Upper lobe of right lung (tissue), 1 donor: Measurements from ENCODE around the gene ZNF552. TPM values are rescaled to one million over a fixed set of nuclear protein-coding genes. Genes with fewer than 3 reads are reported as not detected.

Experiments used
- ATAC-seq: fragments of 200-7000 bp; cut with Tn5 transposase; one replicate; pipeline ENCODE4 v1.9.1; 2020; ENCODE audit warnings: mild to moderate bottlenecking, moderate library complexity
- DNase-seq: peaks from one replicate; pipeline ENCODE4 v3.0.0-alpha.2; 2020
- H3K27ac ChIP-seq: fragments of 200-600 bp; one replicate; pipeline ENCODE4 v1.8.0; 2022
- H3K27me3 ChIP-seq: fragments of 200-600 bp; one replicate; pipeline ENCODE4 v1.8.0; 2022; ENCODE audit warnings: mild to moderate bottlenecking
- H3K36me3 ChIP-seq: fragments of 200-600 bp; one replicate; pipeline ENCODE4 v1.8.0; 2022
- H3K4me1 ChIP-seq: fragments of 200-600 bp; one replicate; pipeline ENCODE4 v1.8.0; 2022
- H3K4me3 ChIP-seq: fragments of 200-600 bp; one replicate; pipeline ENCODE4 v1.8.0; 2022; ENCODE audit warnings: mild to moderate bottlenecking
- H3K9me3 ChIP-seq: fragments of 200-600 bp; one replicate; pipeline ENCODE4 v1.8.0; 2022
- CTCF ChIP-seq: fragments of 200-600 bp; IDR thresholded peaks from one replicate; pipeline ENCODE4 v1.8.0; 2022; ENCODE audit warnings: antibody characterized with exemption
- intact Hi-C: fragments of 100-400 bp; cut with DNase I; formaldehyde crosslinking; loops from one replicate; pipeline ENCODE4 v1.11.0; 2022
- total RNA-seq: library from RNA; stranded (reverse); fragmentation: NEBNext Ultra II Directional; extraction: Animal tissue kit (Norgen Biotek cat#: 25700); gene quantifications from one replicate; pipeline ENCODE4 v1.2.1, GENCODE V29; 2021
- donor health status: DM: no; HTN: yes; CAD: no; lungs with severe emphysema.

ZNF552 gene
- total RNA-seq, 1 donor from 2014 or later, result 10.9 TPM

- TF ChIP-seq CTCF, result no peak
- no peaks in the 10 kb centered on the region for H3K27me3 ChIP-seq
- H3K9me3 ChIP-seq, result peaks cover 29% of the 10 kb centered on the region
- DNase-seq (no peak), ATAC-seq (no peak)
- intact Hi-C loops, result no loop called here
- no peak overlapping the region for H3K27ac ChIP-seq
- H3K36me3 ChIP-seq, result peaks cover 29% of the 10 kb centered on the region
- no peaks in the 10 kb centered on the region for H3K4me1 ChIP-seq
- H3K4me3 ChIP-seq, result no peak overlapping the region
Measured at GRCh38 chr19:57757941-57758340, 56.8 kb downstream of the ZNF552 start.

Other genes with a start within 250 kb of the ZNF552 start
- 5.6 TPM for gene ZNF416, start 236.0 kb downstream of the ZNF552 start, total RNA-seq
- 2.9 TPM for gene ZIK1, start 230.8 kb downstream of the ZNF552 start, total RNA-seq
- gene ZNF530, start 215.0 kb downstream of the ZNF552 start, total RNA-seq, result 2.9 TPM
- 18.9 TPM for gene ZNF134, start 200.7 kb downstream of the ZNF552 start, total RNA-seq
- gene ZNF211, start 181.7 kb downstream of the ZNF552 start, total RNA-seq, result 13.3 TPM
- gene ZSCAN4, start 146.0 kb downstream of the ZNF552 start, total RNA-seq, result not detected
- gene ZNF551, start 132.9 kb downstream of the ZNF552 start, total RNA-seq, result 5.5 TPM
- 4.5 TPM for gene ZNF154, start 105.7 kb downstream of the ZNF552 start, total RNA-seq
- 7.1 TPM for gene ZNF671, start 87.3 kb downstream of the ZNF552 start, total RNA-seq
- gene ZNF776, start 68.1 kb downstream of the ZNF552 start, total RNA-seq, result 15.1 TPM
- gene ZNF586, start 45.2 kb downstream of the ZNF552 start, total RNA-seq, result 18.5 TPM
- gene ZNF587B, start 15.4 kb upstream of the ZNF552 start, total RNA-seq, result 12.2 TPM
- 27.3 TPM for gene ZNF587, start 34.9 kb upstream of the ZNF552 start, total RNA-seq
- gene ZNF814, start 74.1 kb upstream of the ZNF552 start, total RNA-seq, result 12.3 TPM
- gene ZNF417, start 101.7 kb upstream of the ZNF552 start, total RNA-seq, result 17.7 TPM
- 5.0 TPM for gene ZNF418, start 120.5 kb upstream of the ZNF552 start, total RNA-seq
- 5.8 TPM for gene ZNF256, start 132.8 kb upstream of the ZNF552 start, total RNA-seq
- 0.90 TPM for gene C19orf18, start 159.6 kb upstream of the ZNF552 start, total RNA-seq
- gene ZNF606, start 187.9 kb upstream of the ZNF552 start, total RNA-seq, result 15.4 TPM
- not detected for gene ZSCAN1, start 219.1 kb upstream of the ZNF552 start, total RNA-seq
- 4.1 TPM for gene ZNF135, start 244.4 kb upstream of the ZNF552 start, total RNA-seq